ENCODE measurements around the gene DNTT. TPM values are rescaled to one million over a fixed set of nuclear protein-coding genes. Genes with fewer than 3 reads are reported as not detected.

The DNTT gene
- total RNA-seq, 1 donor from 2014 or later, result not detected

- Histone ChIP-seq H3K4me3 (no peak overlapping the region), H3F3A (ENCODE audit: low read depth) (peaks cover 12% of the 10 kb centered on the region), H3K4me2 (no peak overlapping the region), H3K9me3 (ENCODE audit: low read depth) (no peaks in the 10 kb centered on the region), H3K36me3 (no peaks in the 10 kb centered on the region), H2AFZ (replicated peaks) (no peak overlapping the region), H3K79me2 (ENCODE audit: low read depth) (no peaks in the 10 kb centered on the region), H4K20me1 (ENCODE audit: low read depth) (no peaks in the 10 kb centered on the region), H3K27me3 (no peaks in the 10 kb centered on the region), H3K27ac (no peak overlapping the region), H3K4me1 (peaks cover 14% of the 10 kb centered on the region), H3K9ac (no peak overlapping the region)
- peaks cover 20% of the 10 kb centered on the region for H3K4me1 Mint-ChIP-seq
- no peak for TF ChIP-seq EZH2phosphoT487 (IDR thresholded peaks at IDR 0.05)
- TF ChIP-seq CTCF (IDR thresholded peaks at IDR 0.05), result no peak
- TF ChIP-seq EZH2 (IDR thresholded peaks at IDR 0.05), result no peak
- no peak for DNase-seq (ENCODE audit: low spot score)
- no peaks in the 10 kb centered on the region for H3K36me3 Mint-ChIP-seq
- no peak overlapping the region for H3K27ac Mint-ChIP-seq
- no peaks in the 10 kb centered on the region for H3K9me3 Mint-ChIP-seq
- no peak overlapping the region for H3K4me3 Mint-ChIP-seq
- peaks cover 2% of the 10 kb centered on the region for H3K27me3 Mint-ChIP-seq (ENCODE audit: insufficient read depth, low read depth)
Measured at GRCh38 chr10:96257944-96258343, 46.3 kb upstream of the DNTT start.

GRCh38 chr10:96259150-96259549 lies 45.1 kb upstream of the DNTT start:
- no peaks in the 10 kb centered on the region for H3K9me3 ChIP-seq (ENCODE audit: low read depth)
- H3K4me3 Mint-ChIP-seq, result no peak overlapping the region
- no peak overlapping the region for H3K27ac ChIP-seq
- no peaks in the 10 kb centered on the region for H3K27me3 ChIP-seq
- H3F3A ChIP-seq (ENCODE audit: low read depth), result peaks cover 12% of the 10 kb centered on the region
- H3K27ac Mint-ChIP-seq, result no peak overlapping the region
- H3K9me3 Mint-ChIP-seq, result no peaks in the 10 kb centered on the region
- no peaks in the 10 kb centered on the region for H4K20me1 ChIP-seq (ENCODE audit: low read depth)
- TF ChIP-seq CTCF (IDR thresholded peaks at IDR 0.05) (no peak), EZH2 (IDR thresholded peaks at IDR 0.05) (no peak), EZH2phosphoT487 (IDR thresholded peaks at IDR 0.05) (no peak)
- H3K4me1 ChIP-seq, result peaks cover 19% of the 10 kb centered on the region
- no peak overlapping the region for H3K4me3 ChIP-seq
- H3K27me3 Mint-ChIP-seq (ENCODE audit: insufficient read depth, low read depth), result peaks cover 2% of the 10 kb centered on the region
- no peaks in the 10 kb centered on the region for H3K36me3 Mint-ChIP-seq
- peaks cover 23% of the 10 kb centered on the region for H3K4me1 Mint-ChIP-seq
- no peak overlapping the region for H2AFZ ChIP-seq (replicated peaks)
- DNase-seq (ENCODE audit: low spot score), result no peak
- no peaks in the 10 kb centered on the region for H3K79me2 ChIP-seq (ENCODE audit: low read depth)
- H3K4me2 ChIP-seq, result no peak overlapping the region
- no peaks in the 10 kb centered on the region for H3K36me3 ChIP-seq
- H3K9ac ChIP-seq, result no peak overlapping the region

- peaks cover 19% of the 10 kb centered on the region for H3K4me1 Mint-ChIP-seq
Measured at GRCh38 chr10:96260014-96260413, 44.2 kb upstream of the DNTT start.

More at GRCh38 chr10:96260014-96260413, 44.2 kb upstream of the DNTT start:
- Mint-ChIP-seq H3K9me3 (no peaks in the 10 kb centered on the region), H3K36me3 (no peaks in the 10 kb centered on the region), H3K4me3 (no peak overlapping the region), H3K27me3 (ENCODE audit: insufficient read depth, low read depth) (peaks cover 2% of the 10 kb centered on the region), H3K27ac (no peak overlapping the region)
- TF ChIP-seq CTCF (IDR thresholded peaks at IDR 0.05), result no peak
- TF ChIP-seq EZH2 (IDR thresholded peaks at IDR 0.05), result no peak
- TF ChIP-seq EZH2phosphoT487 (IDR thresholded peaks at IDR 0.05), result no peak
- Histone ChIP-seq H3K9me3 (ENCODE audit: low read depth) (no peaks in the 10 kb centered on the region), H4K20me1 (ENCODE audit: low read depth) (no peaks in the 10 kb centered on the region), H3K79me2 (ENCODE audit: low read depth) (no peaks in the 10 kb centered on the region), H3K27ac (no peak overlapping the region), H3K9ac (no peak overlapping the region), H3K27me3 (no peaks in the 10 kb centered on the region), H3K4me2 (no peak overlapping the region), H3F3A (ENCODE audit: low read depth) (peaks cover 12% of the 10 kb centered on the region), H2AFZ (replicated peaks) (no peak overlapping the region), H3K4me3 (no peak overlapping the region), H3K4me1 (peaks cover 19% of the 10 kb centered on the region), H3K36me3 (no peaks in the 10 kb centered on the region)
- no peak for DNase-seq (ENCODE audit: low spot score)
